ENCODE measurements around the gene ELOVL6.

Gene ELOVL6

DNA sequence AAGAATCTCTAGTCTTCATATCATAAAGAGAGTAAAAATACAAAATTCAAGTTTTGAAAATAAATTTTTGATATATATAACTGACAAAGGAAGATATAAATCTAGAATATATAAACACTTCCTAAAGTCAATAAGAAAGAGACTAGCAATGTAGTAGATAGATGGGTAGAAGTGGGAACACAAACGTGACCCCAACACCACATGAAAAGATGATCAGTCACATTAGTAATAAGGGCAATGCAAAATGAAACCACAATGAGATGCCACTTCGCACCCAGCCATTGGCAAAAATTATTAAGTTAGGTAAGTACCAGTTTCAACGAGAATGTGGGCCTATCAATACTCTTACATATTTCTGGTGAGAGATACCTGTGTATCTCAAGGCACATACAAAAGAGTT is 179.3 kb downstream of the ELOVL6 start:
- no peak for DNase-seq

DNA sequence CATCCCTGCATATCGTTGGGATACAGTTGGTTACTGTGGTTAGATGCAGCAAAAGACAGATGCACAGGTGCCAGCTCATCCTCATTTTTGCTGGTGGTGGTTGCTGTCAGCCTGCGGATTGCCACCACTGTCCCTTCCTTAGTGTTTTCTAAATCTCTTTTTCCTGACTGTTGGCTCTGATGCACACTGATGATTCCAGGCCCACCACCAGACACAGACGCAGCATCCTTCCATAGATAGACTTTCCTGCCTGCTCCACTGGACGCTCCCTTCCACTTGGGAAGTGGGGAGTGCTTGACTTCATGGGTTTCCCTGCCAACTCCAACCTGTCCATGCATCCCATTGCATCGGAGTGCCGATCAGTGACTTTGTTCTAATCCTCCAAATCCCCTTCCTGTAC is 184.2 kb downstream of the ELOVL6 start:
- no peak for DNase-seq

DNA sequence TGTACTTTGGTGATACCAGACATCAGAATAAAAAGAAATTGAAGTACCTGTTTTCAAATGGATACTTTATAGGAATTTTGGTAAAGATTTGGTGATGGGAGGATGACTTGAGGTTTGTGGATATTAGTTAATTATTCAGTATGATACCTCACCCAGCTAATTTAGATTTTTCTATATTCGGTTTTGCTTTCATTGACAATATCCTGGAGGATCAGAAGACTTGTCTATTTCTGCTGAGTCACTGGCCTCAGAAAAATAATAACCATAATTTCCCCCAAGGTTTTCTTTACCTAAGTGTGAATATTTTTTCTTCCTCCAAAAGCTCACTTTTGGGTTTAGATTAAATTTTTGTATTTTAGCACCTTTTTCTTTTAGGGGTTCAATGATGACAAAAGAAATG is 185.5 kb downstream of the ELOVL6 start:
- DNase-seq = no peak

DNA sequence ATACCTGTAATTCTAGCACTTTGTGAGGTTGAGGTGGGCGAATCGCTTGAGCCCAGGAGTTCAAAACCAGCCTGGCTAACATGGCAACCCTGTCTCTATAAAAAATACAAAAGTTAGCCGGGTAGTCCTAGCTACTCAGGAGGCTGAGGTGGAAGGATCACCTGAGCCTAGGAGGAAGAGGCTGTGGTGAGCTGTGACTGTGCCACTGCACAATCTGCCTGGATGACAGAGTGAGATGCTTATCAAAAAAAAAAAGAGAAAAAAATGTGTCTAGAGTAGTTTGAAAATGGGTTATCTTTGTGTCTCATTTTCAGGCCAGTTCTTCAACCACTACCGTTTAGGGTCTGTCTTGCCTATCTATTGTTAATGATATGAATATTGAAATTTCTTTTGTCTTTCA is 187.6 kb downstream of the ELOVL6 start:
- DNase-seq = no peak

DNA sequence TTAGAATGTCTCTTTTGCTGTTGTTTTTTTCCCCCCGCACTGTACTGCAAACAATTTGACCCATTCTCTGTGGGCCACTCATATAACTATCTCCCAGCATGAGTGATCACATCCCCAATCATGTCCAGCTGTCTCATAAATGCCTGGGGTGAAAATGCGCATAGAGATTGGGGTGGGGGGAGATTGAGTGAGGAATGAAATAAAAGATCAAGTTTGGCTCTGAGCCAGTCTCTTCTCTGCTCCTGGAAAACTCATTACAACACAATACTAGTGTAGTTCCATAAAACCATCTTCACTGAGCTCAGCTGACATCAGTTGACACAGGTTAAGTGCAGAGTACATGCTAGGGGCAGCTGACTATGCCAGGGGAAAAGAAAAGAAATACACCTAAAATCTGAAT is 188.9 kb downstream of the ELOVL6 start:
- peak; percentile 77 for DNase-seq

DNA sequence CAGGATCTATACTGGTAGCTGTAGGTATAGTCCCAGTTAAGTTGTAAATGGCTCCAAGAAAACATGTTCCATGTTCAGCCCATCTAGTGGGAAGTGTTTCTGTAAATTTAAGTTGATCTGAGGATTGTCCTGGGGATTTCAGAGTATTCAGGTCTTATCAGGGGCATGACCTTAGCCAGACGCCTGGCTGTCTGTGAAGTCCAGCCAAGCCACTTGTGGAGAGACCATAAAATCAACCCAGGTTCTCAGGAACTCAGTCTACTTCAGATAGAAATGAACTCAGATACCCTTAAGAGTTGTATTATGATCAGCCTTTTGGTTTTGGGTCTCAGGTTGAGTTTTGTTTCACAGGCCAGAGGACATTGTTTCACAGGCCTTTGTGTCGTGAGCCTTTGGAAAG is 189.9 kb downstream of the ELOVL6 start:
- DNase-seq = no peak

DNA sequence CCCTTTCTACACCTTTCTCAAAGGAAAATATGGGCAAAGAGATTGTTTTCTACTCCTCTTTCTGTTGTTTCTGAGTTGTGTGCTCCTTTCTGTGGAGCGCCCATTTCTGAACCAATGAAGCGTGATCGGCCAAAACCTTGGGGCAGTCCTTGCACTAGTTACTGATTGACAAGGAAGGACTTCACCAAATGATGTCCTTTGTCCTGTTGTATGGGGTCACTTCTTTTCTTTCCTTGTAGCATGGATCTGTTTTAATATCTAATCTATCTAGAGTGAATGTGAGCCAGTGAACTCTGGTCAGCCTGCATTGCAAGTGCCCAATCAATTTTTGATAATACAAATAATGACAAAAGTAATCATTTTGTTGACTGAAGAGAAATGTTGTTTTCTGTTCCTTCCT is 191.2 kb downstream of the ELOVL6 start:
- DNase-seq = no peak

DNA sequence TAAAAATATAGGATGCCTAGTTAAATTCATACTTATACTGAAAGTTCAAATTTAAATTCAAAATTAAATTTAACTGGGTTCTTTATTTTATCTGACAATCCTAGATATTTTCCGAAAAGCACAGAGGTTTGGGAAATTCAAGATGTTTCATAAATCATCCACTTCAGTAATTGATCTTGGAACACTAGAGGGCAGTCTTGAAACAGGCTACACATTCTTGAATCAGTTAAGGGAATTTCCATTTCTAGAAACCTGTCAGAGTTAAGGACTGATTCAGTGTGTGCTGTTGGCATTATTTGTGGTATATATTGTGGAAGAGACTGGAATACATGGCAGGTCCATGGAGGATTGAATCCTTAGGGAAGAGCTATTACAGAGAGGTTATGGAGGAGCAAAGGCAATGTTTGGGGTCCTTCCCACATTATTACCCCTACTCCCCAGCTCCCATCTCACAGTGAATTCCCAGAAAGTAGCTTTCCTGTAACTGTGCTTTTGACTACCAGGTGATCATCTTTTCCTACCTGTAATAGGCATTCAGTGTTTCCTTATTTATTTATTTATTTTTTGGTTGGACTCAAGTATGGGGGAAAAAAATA is 192.9 kb downstream of the ELOVL6 start:
- DNase-seq = peak; percentile 34

DNA sequence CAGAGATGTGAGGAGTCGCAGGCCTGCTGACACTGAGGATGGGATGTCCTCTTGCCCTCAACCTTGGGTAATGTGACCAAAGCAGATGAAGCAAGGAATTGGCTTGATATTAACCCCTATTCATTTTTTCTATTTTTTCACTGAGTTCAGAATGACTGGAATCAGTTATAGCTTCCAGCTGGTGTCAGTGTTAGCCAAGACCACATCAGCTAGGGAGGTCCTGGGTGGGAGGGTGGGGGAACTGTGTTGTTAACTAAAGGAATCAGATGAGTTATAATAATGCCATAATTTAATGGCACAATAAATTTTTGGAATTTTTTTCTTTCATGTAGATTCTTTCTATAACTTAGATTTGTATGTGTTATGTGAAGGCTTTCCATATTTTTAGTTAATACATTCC is 193.9 kb downstream of the ELOVL6 start:
- DNase-seq = no peak

DNA sequence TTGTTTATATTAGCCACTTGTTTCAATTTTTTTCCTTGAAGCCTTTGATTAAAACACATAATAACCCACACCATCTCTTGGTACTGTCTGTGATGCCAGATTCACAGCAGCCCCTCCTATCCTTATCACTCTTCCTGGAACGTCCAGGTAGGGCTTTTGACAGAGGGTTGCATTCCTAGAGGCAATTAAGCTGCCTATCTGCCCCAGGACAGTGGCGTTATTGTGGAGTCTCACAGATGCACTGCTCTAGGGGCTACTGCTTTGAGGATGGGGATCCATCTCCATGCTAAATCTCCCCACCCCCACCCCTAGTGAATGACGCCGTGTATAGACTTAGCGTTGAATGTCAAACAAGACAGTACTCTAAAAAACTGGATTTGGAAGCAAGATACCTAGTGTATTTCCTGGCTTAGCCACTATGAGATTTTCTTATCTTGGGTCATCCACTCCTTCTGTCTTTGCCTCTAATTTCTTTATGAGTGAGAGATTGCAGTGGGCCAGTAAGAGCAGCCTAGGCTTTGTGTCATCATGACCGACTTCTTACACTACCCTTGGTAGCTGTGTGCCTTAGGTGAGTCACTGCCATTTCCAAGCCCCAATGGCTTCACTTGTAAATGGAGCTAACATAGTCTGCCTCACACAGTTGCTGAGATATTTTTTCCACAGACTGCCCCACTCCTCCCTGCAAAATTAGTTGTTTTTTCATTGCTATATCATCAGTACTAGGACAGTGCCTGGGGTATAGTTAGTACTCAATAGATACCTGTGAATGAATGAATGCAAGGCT is 194.8 kb downstream of the ELOVL6 start:
- no peak for DNase-seq

DNA sequence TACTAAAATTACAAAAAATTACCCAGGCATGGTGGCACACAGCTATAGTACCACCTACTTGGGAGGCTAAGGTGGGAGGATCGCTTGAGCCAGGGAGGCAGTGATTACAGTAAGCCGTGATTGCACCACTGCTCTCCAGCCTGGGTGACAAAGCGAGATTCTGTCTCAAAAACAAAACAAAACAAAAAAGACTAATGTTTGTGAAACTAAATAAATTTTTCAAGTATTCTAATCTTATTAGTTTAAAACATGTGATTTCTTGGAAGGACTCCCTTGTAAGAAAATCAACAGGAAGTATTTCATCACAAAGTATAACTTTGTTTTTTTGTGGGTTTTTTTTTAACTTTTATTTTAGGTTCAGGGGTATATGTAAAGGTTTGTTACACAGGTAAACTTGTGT is 196.1 kb downstream of the ELOVL6 start:
- DNase-seq = no peak

DNA sequence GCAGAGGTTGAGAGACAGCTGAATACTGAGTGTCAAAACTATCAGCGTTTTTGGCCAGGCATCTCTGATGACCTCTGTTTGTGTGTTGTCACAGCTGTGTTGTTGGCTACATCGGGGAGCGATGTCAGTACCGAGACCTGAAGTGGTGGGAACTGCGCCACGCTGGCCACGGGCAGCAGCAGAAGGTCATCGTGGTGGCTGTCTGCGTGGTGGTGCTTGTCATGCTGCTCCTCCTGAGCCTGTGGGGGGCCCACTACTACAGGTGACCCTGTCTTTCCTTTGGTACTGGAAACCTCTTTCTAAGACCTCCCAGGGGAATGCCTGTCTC is 198.9 kb downstream of the ELOVL6 start:
- DNase-seq = no peak

DNA sequence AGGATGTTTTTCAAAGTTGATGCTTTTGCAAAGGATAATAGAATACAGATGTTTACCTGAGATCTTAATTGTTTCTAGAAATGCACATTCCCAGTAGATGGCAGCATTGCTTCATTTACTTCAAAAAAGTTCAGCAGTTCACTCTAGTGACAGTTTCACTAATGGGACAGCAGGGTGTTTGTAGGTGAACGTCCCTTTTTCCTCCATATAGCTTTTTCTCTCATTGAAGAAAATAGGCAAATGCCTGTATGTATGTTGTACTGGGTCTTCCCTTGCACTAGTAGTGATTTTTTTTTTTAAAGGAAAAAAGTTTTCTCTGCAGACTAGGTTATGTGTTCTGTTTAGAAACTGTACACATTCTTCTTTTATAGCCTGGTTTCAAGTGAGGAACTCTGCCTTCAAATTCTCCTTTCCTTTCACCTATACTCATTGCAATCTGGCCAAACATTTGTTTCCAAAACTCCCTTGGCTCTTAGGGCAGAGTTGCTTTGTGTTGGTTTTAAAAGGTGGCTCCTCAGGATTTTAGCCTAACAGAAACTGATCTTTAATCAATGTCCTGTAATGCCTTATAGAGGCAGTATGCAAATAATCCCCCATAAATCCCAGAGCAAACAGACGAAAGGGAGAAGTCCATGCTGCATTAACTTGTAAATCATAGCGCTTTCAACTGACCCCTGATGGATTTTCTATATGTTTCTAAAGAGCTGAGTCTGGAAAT is 199.4 kb downstream of the ELOVL6 start:
- peak; percentile 49 for DNase-seq

DNA sequence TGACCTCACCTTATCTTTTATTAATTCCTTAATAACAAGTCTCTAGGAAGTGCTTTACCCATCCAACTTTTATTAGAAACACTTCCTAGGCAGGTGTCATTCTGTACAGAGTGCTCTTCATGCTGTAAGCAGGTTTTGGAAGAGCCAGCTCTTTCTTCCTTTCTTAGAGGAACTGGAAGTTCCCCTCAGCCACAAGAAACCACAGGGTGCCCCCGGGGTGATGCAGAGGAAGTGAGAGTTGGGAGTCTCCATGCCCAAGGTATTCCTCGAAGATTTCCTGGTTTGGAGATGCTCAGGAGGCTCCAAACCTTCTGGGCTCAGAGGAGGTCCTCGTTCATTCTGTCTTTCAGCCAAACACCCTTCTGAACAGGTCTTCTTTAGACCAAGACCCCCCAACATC is 201.9 kb downstream of the ELOVL6 start:
- no peak for DNase-seq

Measured in NCI-H345 (cell line).